ENCODE results near the gene BUB3.
"Not testable (repeated sequence)": the region's sequence is repeated elsewhere in the genome, so short reads cannot be mapped to it uniquely, and the experiment has no call there.

BUB3 gene

DNA sequence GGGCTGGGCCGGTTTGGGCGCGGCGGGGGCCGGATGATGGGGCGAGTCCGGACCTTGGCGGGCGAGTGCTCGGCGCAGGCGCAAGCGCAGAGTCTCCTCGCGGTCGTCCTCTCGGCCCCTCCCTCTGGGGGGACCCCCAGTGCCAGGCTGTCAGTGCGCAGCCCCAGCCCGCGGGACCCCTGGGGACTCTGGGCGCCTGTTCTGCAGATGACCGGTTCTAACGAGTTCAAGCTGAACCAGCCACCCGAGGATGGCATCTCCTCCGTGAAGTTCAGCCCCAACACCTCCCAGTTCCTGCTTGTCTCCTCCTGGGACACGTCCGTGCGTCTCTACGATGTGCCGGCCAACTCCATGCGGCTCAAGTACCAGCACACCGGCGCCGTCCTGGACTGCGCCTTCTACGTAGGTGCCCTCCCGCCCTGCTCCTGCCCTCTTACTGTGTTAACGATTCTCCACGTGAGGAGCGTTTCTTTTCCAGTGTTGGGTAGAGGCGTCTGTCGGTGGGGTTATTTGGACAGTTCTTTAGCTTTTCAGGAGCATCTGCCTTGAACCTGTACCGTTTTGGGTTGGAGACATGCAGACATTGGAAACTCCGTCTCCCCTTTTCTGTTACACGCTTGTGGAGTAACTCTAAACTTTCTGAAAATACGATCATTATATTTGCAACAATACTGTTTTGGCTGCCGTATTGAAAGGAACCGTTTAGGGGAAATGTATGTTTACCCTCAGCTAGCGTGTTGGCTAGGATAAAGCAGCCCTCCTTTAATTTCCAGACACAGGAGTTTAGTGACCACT is 706 bp downstream of the BUB3 start:
- peak; percentile 26 for DNase-seq

DNA sequence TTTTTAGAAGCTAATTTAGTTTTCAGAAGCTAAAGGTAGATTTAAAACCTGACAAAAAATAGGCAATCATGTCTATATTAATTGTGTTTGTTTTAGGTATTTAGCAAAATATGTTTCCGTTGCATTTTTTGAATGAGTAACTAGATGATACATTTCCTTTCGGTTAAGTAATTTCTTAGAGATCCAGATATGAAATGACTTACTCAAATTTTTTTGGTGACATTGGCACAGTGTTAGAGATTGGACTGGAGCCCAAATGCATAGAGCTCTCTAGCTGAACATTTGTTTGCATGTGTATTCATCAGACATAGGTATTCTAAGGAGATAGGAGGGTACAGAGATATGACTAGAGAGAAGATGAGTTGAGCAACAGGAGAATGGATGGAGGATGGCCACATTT is 1.9 kb downstream of the BUB3 start:
- DNase-seq: no peak

DNA sequence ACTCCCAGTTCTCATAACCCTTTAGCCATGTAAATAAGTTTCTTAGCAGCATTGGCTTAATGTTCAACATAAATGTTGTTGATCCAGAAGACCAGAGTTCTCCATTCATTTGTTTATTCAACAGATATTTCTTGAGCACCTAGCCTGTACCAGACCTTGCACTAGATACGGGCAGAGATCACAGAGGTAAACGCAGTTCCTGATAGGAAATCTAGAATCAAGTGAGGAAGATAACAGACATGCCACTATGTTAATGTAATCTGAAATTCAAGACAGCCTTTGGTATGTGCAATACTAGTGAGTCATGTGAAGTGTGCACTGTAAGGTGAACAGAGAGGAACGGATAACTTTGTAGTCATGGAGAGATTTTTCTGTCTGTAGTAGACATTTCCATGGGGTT is 3.0 kb downstream of the BUB3 start:
- DNase-seq: no peak

DNA sequence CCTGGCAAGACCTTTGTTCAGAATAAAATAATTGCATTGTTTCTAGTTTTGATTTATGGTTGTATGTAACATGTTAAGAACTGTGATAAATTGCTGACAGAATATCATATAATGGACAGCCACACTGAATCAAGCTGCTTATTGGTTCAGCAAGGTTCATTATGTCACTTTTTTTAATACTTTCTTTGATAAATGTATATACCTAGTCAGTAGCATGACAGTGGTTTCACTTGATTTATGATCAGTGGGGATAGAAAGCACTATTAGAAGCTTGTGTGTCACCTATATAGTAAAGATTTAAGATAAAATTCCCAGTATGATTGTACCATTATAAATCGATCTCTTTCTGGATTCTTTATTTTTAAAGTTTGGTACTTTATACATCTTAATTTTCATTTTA is 4.5 kb downstream of the BUB3 start:
- no peak for DNase-seq

DNA sequence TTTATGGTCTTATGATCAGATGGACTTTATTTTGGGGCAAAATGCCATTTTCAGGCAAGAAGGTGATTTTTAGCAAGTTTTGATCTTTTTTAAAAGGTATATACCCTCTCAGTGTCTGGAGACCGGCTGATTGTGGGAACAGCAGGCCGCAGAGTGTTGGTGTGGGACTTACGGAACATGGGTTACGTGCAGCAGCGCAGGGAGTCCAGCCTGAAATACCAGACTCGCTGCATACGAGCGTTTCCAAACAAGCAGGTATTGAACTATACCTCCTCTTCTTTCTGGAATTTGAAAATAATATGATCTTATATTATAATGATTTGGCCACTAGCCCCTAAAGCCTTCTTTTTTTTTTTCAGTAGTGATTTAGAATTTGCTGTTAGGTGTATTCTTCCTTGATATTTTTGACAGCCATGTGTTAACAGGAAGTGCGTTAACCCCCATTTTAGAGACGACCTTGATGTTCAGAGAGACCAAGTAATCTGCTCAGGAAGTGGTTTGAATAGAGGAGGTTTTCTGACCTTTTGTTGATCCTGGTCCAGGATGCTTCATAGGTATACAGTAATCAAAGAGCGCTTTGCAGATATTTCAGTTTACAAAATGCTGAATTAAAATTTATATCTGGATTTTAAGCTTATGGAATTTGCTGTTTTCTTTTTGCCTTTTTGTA is 6.2 kb downstream of the BUB3 start:
- DNase-seq: no peak

DNA sequence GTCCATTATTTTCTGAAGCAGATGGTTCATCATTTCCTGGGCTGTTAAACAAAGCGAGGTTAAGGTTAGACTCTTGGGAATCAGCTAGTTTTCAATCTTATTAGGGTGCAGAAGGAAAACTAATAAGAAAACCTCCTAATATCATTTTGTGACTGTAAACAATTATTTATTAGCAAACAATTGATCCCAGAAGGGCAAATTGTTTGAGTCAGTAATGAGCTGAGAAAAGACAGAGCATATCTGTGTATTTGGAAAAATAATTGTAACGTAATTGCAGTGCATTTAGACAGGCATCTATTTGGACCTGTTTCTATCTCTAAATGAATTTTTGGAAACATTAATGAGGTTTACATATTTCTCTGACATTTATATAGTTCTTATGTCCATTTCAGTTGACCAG is 10.1 kb downstream of the BUB3 start:
- DNase-seq: no peak

DNA sequence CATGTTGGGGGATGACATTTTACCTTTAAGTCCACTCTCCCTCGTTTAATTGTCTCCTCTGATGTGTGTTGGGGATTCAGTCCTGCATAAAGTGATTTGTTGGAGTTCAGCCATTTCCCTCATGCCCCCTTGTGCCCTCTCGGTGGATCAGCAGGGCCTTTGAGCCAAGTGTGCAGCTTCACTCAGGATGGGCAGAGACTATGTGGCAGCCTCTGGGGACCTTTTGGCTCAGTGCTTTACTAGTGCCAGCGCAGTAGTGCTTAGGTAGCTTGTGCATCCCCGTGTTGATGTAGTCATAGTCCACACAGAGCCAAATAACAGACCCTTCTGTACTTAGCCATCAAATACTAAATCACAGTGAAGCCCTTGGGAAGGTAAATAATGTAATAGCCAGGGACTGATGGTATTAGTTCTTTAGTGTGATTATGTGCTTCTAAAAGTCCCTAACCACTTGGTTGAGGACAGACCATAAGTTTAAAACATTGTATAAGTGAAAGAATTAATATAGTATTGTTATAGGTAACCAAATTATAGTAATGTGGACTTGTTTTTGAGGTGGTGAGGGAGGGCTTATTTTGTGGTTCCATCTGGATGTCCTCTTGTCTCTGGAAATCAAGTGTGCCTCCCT is 11.4 kb downstream of the BUB3 start:
- DNase-seq: no peak

DNA sequence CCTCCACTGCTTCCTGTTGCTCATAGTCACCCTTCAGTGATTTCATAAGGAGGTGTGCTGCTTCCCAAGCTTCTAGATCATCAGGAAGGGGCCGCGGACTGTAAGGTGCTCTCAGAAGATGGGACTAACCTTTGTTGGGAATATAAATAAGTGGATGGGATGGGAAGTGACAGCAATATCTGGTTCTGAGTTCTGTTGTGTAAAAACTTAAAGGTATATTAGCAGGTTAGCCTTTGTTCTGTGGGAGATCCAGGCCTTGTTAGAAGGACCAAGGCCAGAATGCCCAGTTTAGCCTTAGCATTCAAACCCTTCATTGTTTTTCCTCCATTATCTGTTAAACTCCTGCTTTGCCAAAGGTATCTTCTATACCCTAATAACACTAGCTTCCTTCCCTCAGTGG is 12.4 kb downstream of the BUB3 start:
- no peak for DNase-seq

DNA sequence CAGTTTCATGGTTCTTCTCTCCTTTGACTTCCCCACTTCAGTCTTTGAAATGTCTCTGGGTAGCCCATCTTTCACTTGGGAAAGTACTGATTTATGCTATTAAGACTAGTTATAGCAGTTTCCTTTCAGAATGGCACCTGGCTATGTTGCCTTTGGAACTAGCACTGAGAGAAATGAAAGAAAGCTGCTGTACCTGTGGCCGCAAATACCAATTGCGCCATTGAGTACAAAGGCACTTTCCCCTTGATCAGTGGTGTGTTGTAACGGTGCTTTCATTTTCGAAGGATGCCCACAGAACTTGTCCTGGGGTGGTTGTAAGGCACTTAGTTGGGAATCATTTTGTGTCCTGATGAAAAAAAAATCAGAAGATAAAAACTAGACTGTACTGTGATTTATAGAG is 16.8 kb downstream of the BUB3 start:
- no peak for DNase-seq

DNA sequence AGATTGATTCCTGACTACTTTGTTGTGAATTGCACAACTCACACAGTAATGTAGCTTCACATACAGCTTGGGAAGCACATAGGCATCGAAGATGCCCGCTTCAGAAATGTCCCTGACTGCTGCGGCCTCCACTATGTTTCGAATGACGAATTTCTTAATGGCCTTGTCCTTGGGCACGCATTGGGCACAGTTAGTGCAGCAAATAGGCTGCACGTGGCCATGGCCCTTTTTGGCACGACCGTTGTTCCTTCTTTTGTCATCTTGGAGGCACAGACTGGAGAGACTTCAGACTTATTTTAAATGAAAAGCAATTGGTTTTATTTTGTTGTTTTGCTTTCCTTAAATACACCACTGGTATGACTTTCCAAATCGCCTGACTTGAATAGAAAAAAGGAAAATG is 17.4 kb downstream of the BUB3 start:
- DNase-seq: not testable (repeated sequence)

DNA sequence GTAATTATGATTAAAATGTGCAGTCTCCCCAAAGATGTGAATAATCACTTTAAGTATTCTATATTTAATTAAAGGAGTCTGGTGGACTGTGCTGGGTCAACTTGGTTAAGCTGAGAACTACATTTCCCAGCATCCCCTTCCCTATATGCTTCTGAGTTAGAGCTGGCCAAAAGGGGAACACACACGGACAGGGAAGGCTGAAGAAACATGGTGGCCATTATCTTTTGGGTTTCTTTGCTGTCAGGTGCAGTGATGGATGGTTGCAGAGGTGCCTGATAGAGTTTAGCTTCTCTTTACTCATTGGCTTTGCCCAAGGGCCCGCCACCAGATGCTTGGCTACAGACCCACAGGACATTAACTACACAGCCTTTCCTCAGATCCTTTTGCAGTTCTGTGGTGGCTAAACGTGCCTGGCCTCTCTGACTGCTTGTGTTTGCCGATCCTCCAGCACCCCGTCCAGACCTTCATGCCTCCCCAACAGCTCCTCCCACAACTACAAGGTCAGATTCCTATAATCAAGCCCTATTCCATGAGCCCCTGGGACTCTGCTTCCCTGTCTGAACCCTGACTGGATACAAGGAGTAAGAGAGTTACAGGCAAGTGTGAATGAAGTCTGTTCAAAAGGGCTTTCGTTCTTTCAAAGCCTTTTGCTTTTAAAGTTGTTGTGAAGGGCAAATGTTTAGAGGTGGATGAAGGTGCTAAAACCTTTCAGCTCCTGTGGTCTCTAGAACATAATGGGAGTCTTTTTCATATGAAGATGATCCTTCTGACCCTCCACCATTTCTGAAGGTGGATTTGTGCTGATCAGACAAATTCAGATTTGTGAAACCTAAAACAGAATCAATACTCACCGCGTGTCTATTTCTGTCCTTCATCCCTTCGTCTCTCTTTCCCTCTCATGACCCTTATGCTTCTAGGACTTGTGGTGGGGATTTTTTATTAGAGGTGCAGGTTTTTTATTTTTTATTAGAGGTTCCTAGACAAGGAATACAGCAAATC is 21.5 kb downstream of the BUB3 start:
- no peak for DNase-seq

DNA sequence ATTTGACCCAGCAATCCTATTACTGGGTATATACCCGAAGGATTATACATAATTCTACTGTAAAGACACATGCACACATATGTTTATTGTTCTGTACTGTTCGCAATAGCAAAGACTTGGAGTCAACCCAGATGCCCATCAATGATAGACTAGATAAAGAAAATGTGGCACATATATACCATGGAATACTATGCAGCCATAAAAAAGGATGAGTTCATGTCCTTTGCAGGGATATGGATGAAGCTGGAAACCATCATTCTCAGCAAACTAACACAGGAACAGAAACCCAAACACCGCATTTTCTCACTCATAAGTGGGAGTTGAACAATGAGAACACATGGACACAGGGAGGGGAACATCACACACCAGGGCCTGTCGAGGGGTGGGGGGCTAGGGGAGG is 24.2 kb downstream of the BUB3 start:
- not testable (repeated sequence) for DNase-seq

DNA sequence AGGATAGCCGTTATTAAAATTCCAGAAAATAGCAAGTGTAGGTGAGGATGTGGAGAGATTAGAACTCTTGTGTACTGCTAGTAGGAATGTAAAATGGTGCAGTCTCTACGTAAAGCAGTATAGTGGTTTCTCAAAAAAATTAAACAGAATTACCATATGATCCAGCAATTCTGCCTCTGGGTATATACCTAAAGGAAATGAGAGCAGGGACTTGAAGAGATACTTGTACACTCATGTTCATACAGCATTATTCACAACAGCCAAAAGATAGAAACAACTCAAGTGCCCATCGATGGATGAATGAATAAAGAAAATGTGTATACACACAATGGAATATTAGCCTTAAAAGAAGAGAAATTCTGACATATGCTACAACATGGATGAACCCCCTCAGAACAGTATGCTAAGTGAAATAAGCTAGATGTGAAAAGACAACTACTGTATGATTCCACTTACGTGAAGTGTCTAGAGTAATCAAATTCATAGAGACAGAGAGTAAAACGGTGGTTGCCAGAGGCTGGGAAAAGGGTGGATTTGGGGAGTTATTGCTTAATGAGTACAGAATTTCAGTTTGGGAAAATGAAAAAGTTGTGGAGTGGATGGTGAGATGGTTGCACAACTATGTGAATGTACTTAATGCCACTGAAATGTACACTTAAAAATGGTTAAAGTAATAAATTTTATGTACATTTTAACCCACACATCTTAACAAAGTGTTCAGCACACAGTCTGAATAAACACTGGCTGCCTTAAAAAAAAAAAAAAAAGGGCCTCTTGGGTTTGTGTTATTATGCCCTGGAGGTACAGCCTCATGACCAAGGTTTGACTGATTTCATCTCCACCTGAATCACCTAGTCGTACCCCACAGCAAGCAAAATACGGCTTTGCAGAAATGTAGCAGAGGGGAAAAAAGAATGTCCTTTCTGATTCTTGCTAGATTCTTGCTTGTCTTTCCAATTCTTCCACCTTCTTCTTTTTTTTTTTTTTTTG is 26.2 kb downstream of the BUB3 start:
- DNase-seq: no peak

DNA sequence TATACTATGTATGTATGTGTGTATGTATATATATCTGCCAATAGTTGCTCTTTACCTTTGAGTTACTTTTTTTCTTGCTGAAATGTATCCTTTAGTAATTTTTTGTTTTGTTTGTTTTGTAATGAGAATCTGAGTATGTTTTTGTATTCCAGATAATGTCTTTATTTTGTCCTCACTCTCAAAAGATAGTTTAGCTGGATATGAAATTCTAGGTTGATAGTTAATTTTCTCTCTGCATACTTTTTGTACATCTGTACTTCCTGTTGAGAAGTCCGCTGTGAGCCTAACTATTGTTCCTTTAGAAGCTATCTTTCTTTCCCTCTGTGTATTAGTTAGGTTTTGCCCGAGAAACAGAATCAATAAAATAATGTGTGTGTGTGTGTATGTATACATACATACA is 29.5 kb downstream of the BUB3 start:
- DNase-seq: no peak

DNA sequence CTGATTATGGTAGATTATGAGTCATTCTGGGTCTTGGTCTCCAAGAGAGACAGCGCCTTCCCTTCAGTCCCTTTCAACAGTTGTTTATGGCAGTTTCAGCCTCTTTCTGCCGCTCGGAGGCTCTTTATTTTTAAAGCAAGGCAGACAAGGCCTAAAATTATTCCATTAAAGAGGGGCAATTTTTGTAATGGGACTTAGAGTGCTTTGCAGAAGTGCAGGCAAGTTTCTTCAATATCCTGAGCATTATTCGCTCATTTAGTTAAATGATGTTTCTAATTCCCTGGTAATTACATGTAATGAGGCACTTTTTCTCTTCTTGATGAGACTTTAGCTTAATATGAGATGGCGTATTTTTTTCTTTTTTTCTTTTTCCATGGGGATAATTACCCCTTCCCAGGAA is 33.6 kb downstream of the BUB3 start:
- DNase-seq: no peak

DNA sequence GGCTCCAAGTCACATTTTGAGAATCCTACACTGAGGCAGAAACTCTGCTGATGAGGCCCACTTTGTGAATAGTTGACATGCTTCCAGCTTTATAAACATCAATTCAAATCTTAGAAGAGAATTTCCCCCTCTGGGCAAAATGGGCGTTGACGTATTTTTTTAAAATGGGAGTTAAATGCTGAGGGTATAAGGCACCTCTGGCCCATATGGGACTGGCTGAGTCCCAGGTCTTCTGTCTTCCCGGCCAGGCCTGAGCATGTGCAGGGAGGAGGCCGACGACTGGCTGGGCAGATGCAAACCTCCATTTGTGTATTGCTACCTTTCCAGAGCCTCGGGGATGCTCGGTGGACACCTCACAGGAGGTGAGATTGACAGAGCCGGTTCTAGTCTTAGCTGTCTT is 37.7 kb downstream of the BUB3 start:
- DNase-seq: no peak

DNA sequence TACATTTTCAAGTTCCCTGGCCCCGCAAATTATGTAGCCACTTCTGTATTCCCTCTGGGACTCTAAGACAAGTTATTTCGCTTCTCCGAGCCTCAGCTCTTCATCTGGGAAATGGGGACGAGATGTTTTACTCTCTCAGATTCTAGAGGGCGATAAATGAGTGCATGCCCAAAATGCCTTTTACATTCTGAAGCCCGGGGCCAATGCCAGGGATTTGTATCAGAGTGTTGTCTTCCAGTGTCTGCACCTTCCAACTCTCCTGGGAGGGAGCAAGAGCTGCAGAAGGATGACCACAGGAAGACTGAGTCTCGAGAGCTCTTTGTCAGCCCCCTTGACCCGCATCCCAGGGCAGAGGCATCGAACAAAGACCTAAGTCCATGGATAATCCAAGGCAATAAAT is 39.9 kb downstream of the BUB3 start:
- DNase-seq: no peak

DNA sequence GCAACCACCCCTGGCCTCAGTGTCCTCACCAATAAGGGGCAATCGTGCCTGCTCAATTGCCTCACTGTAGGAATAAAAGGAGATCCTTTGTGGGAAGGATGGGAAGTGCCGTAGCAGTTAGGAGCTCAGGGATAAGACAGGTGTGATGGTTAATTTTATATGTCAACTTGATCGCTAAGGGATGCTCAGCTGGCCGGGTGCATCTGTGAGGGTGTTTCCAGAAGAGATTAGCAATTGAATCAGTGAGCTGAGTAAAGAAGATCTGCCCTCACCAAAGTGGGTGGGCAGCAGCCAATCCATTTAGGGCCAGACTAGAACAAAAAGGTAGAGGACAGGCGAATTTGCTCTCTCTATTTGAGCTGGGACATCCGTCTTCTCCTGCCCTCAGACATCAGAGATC is 46.3 kb downstream of the BUB3 start:
- DNase-seq: no peak

DNA sequence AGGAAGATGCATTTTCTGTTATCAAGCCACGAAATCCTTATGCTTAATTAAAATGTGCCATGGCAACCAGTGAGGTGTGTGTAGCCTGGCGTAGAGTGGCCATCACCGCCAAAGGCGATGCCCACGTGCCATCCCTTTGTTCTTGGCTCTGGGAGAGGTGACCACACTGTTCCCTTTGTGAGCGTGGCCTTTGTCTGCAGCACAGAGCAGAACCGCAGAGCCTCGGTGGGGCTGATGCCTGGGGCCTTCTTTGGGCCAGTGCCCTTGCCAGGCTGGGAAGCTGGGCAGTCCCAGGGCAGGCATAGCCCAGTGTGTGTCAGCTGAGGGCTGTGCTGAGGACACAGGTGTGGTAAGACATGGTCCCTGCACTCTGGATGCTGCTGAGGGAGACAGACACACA is 48.3 kb downstream of the BUB3 start:
- DNase-seq: no peak

DNA sequence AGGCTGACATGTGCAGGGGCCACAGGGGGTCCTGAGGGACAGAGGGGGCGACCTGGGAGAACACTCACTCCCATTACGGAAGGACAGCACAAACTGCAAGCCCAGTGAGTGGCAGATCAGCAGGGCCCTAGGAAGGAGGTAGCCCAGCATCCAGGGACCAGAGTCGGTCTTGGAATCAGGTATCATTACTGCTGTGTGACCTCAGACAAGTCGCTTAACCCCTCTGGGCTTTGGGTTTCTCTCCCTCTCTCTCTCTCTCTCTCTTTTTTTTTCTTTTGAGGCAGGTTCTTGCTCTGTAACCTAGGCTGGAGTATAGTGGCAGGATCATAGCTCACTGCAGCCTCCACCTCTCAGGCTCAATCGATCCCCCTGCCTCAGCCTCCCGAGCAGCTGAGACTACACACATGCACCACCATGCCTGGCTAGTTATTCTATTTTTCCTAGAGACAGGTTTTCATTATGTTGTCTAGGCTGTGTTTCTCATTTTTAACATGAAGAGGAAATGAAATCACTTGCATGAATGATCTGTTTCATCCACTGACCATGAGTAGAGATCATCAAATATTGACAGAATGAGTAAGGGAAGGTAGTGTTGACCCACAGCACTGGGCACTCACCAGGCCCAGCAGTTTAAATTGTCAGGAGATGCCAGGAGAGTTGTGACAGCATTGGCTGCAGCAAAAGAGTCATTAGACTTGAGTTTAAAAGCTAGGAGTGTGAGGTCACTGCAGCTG is 49.4 kb downstream of the BUB3 start:
- no peak for DNase-seq

DNA sequence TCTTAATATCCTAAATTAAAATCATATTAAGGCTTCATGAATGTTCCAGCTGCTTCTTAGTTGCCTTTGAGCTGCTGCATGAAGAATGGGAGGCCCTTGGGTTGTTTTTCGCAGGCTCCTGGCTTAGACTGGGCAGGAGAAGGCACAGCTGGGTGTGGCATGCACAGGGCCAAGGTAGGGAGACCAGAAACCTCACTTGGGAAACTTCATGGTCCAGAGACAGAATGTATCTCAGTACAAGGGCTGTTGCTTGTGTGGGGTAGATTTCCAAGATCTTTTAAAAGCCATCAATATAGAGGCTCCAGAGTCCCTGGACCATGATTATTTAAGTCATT is 49.9 kb downstream of the BUB3 start:
- no peak for DNase-seq
